Activated effector memory CD4-positive, alpha-beta T cell treated with anti-CD3 and anti-CD28 coated beads, Interleukin-2, amount 50 U/mL, for 16 hours (primary cell): ENCODE measurements around the gene HLA-A.
A peak's percentile ranks its signal among the peaks of the same experiment; 100 is the strongest.
"Not testable (repeated sequence)": the region's sequence is repeated elsewhere in the genome, so short reads cannot be mapped to it uniquely, and the experiment has no call there.

Experiments used
- DNase-seq: peaks from one replicate; pipeline ENCODE4 v3.0.0-alpha.2; 2020

The HLA-A gene

GRCh38 chr6:29963697-29964096 lies 21.4 kb downstream of the HLA-A start:
- not testable (repeated sequence) for DNase-seq

DNA sequence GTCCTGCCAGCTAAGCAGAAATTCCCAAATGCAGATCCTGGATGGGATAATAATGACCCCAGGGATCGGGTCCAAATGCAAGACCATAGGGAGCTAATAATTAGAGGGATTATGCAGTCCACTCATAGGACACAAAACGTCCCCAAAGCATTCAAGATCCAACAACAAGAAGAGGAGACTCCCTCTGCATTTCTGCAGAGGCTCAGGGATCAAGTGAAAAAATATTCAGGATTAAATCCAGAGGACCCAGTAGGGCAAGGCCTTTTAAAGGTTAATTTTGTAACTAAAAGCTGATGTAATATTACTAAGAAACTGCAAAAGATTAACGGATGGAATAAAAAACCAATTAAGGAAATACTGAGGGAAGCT lies 22.2 kb downstream of the HLA-A start:
- DNase-seq: no peak

DNA sequence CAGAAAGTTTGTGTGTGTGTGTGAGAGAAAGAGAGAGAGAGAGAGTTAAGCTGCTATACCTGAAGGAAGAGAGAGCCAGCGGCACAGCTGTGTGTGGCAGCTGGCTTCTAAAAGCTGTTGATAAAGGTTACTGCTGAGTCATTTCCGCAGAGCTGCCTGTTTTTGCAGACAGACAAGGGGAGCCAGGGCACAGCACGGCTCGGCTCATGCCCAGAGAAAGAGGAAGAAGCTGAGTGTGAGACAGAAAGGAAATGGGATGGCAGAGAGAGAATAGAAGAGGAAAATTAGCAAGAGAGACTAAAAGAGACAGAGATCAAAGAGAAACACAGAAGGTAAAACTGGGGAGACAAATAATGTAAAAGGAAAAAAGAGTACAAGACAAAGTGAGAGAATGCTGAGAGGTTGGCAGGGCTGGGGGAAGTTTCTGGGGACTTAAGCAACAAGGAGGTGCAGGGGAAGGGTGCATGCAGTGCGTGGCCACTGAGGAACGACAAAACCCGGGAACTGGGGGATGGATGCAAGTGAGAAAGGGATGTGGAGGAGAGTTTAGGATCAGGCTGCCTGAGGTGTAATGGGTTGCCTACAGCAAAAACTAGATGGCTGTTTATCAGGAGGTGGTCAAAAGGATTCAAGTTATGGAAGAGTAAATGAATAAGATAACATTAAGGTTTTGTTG lies 22.7 kb downstream of the HLA-A start:
- DNase-seq: peak; percentile 88

GRCh38 chr6:29965563-29965872 lies 23.2 kb downstream of the HLA-A start:
- no peak for DNase-seq

DNA sequence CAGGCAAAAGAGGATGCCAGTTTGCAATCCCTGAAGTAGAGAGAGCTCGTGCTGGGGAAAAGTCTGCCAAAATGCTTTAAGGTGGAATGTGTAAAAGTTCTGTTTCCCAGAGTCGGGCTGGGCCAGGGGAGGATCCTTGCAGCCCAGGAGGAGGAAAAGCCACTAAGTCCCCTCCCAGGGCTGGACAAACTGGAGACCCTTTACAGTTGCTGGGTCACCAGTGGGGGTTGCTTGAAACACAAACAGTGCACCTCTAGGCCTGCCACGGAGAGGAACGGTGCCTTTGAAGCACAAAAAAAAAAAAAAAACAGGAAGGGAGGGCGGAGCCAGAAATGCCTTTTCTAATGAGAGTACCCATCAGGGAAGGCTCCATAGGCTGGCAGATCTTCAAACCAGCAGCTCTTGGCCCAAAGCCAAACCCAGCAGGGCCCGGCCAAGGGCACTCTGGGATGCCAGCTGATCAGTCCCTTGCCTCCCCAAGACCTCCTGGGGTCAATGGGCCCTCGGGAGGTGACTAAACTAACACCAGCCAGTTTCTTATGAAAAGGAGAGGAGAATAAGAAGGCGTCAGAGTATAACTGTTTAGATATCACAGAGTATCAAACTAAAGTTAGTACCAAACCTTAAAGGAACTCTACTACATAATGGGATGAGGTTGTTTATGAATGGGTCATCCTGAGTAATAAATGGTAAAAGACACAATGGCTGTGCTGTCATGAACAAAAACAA lies 23.7 kb downstream of the HLA-A start:
- peak; percentile 85 for DNase-seq

GRCh38 chr6:29967379-29968010 lies 25.2 kb downstream of the HLA-A start:
- no peak for DNase-seq

GRCh38 chr6:29968130-29968529 lies 25.8 kb downstream of the HLA-A start:
- DNase-seq: no peak

DNA sequence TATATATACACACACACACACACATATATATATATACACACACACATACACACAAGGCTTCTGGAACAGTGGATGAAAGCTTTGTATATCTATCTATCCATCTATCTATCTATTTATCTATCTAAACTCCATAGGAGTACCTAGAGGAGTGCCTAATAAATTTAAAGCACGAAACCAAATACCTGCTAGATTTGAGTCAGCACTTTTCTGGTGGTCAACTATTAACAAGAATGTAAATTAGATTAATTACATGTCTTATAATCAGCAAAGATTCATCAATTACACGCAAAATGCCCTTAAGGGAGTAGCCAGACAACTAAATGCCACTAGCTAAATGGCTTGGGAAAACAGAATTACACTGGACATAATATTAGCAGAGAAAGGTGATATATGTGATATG lies 26.6 kb downstream of the HLA-A start:
- DNase-seq: no peak

DNA sequence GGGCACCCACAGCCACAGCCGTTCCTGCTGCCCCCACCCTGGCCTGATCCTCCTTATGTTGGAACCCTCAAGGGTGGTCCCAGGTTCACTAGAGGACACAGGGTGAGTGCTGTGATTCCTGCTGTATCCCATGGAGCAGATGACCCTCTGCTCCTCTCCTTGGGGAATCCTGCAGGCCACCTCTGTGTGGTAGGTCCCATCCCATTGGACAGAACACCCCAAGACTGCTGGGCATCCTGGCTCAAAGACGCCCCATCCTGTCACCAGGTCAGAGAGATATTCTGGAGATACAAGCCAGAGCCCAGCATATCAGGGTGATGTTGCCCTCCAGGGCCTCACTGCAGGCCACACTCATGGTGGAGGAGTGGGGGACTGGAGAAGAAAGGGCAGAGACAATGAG lies 28.4 kb downstream of the HLA-A start:
- no peak for DNase-seq

DNA sequence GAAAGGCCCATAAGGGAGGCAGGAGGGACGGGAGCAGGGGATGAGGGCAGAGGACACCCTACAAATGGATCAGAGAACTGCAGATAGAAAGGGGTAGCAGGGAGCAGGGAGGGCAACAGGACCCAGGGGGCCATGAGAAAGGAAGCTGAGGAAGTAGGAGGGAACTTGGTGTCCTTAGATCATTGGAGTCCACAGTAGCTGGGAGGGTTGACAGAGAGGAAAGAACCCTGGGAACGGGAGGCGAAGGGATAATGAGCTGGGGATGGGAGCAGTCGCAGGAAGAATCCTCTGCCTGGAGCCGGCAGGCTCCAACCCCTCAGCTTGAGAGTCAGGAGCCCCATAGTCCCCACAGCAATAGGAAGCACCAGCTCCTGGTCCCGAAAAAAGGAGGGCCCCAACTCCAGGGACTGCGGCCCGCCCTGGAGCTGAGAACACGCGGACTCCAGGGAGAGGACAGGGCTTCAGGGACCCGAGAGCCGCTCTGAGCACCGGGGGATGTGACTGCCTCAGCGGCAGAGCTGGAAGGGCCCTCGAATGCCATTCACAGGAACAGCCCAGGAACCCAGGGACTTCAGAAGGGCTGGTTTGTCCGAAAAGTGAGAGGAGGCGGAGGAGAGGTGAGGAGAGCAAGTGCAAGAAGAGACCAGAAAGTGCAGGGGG lies 32.7 kb downstream of the HLA-A start:
- no peak for DNase-seq

DNA sequence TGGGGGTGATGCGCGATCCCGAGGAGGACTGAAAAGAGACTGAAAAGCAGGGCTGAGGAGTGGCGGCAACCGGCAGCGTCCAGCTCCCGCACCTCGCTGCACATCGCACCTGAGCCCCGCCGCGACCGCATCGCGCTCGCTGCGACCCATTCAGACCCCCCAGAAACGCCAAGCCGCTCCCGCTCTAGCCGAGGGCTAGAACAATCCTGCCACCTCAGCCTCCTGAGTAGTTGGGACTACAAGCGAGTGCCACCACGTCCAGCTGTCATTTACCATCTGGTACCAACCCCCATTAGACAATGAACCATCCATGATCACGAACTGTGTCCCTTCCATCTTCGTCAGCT lies 33.2 kb downstream of the HLA-A start:
- DNase-seq: no peak

DNA sequence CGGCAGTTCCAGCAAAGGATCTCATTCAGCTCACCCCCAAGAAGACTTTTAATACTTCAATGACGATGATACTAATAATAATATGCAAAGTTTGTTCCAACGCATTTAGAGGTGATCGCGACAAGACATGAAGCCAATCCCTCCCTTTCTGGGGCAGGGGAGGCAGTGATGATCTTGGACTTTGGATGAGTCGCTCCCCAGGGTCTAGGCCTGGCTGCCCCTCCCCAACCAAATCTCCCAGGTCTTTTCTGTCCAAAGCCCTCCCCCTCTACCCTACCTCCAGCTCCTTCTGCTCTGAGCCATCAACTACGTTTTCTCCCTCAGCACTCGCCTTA lies 33.9 kb downstream of the HLA-A start:
- DNase-seq: no peak

GRCh38 chr6:29976588-29977424 lies 34.5 kb downstream of the HLA-A start:
- DNase-seq: peak; percentile 81

- no peak for DNase-seq
These were observed 35.0 kb downstream of the HLA-A start for GRCh38 chr6:29977425-29977727.

GRCh38 chr6:29980013-29980412 lies 37.7 kb downstream of the HLA-A start:
- DNase-seq: not testable (repeated sequence)

- no peak for DNase-seq
These were observed 38.2 kb downstream of the HLA-A start for GRCh38 chr6:29980511-29980910.

GRCh38 chr6:29981211-29981812 lies 39.0 kb downstream of the HLA-A start:
- DNase-seq: no peak

DNA sequence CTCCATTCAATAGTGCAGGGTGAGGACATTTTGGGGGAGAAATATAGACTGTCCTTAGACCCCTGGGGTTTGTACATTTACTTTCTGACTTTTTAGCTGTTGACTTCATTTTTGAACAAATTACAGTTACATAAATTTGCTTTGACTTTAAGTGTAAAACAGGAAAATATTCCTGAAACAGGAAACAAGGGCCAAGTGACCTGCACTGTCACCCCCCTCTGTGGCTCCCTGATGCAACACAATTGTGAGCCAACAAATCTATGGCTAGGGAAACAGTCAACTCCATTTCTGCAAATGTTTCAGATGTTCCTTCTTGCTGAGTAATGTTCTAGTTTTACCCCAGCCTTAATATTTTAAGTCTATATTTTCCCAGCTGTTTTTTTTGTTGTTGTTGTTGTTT lies 39.8 kb downstream of the HLA-A start:
- no peak for DNase-seq

- DNase-seq: no peak
These were observed 41.9 kb downstream of the HLA-A start for GRCh38 chr6:29984232-29984631.

DNA sequence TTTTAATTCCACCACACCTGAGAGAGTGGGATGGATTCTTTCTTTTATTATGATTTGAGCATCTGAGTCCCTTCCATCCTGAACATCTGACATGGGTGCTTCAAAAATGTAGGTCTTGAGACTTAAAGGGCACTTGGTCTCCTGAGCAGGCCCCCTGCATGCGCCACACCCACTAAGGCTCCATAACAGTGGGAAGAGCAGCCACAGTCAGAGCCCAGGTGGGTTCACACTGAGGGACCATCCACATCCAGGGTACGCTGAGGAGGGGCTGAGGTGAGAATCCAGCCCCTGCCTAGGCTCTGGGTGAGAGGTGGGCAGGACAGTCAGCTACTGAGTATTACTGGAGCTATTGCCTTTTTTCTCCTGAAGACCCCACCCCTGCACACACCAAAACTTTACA lies 42.7 kb downstream of the HLA-A start:
- DNase-seq: no peak

DNA sequence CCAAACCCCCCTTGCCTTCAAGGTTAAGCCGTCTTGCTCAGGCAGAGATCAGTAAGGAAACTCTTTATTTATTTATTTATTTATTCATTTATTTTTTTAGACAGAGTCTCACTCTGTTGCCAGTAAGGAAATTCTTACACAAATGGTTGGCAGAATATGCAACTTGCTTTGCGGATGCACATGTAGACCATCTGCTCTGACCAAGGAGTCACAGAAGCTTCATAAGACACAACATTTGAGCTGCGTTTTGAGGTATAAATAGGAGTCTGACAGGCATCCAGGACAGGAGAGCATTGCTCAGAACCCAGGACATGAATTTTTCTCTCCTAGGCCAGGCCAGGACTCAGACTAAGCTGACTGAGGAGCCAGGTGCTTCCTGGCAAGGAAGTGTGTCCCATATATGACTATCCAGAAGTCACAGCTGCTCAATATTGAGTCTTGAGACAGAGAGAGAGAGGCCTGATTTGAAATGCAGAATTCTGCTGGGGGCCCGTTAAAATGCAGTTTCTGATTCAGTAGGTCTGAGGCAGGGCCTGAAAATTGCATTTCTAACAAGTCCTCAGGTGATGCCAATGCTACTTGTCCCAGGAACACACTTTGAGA lies 43.9 kb downstream of the HLA-A start:
- DNase-seq: no peak

DNA sequence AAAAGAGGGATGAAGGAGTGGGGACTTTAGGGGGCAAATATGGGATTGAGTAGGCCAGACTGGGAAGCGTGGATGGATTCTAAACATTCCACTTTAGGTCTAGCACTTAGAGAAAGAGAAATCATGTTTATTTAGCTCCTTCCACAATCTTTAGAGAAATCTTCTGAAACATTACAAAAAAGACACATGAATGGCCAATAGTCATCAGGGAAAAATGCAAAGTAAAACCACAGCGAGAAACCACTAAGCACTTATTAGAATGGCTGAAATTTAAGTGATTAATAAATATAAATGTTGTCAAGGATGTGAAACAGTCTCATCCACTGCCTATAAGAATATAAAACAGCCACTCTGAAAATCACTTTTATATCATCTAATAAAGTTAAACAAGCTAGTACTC lies 46.9 kb downstream of the HLA-A start:
- no peak for DNase-seq

- no peak for DNase-seq
These were observed 48.6 kb downstream of the HLA-A start for GRCh38 chr6:29990931-29991330.
